ENCODE results near the gene SEC14L3.

Gene SEC14L3

GRCh38 chr22:30423959-30424533 lies 47.8 kb downstream of the SEC14L3 start:
- H3F3A ChIP-seq (ENCODE audit: insufficient read depth, low read length): peaks cover 19% of the 10 kb centered on the region
- no peaks in the 10 kb centered on the region for H3K36me3 ChIP-seq (replicated peaks; ENCODE audit: insufficient read depth, low read length)
- peaks cover 20% of the 10 kb centered on the region for H3K4me1 ChIP-seq (ENCODE audit: low read length)
- H3K9me3 ChIP-seq (replicated peaks; ENCODE audit: insufficient read depth, low read length): no peaks in the 10 kb centered on the region
- H3K9ac ChIP-seq (ENCODE audit: low read length): peak overlapping the region; percentile 89; the same call in 1 of the 2 replicates
- peaks cover 17% of the 10 kb centered on the region for H3K79me2 ChIP-seq (ENCODE audit: low read length)
- TF ChIP-seq EZH2phosphoT487 (IDR thresholded peaks at IDR 0.05; ENCODE audit: low read length) (no peak), EZH2 (optimal IDR thresholded peaks at IDR 0.05; ENCODE audit: low read depth, low read length) (no peak), CTCF (IDR thresholded peaks at IDR 0.05; ENCODE audit: low read length) (no peak)
- H3K9me2 ChIP-seq (replicated peaks; ENCODE audit: insufficient read depth, low read length): no peaks in the 10 kb centered on the region
- peak overlapping the region; percentile 84 for H3K4me3 ChIP-seq (ENCODE audit: low read length)
- peak overlapping the region; percentile 92 for H2AFZ ChIP-seq (ENCODE audit: low read length)
- peak; percentile 100 for DNase-seq
- H3K27ac ChIP-seq (ENCODE audit: low read length): peak overlapping the region; percentile 67; the same call in 1 of the 2 replicates
- no peaks in the 10 kb centered on the region for H3K27me3 ChIP-seq (replicated peaks; ENCODE audit: insufficient read depth, low read length)
- H4K20me1 ChIP-seq (ENCODE audit: insufficient read depth, low read length): no peaks in the 10 kb centered on the region
- peak overlapping the region; percentile 95 for H3K4me2 ChIP-seq (ENCODE audit: low read depth, low read length)

- Histone ChIP-seq H3K4me2 (ENCODE audit: low read depth, low read length) (peak overlapping the region; percentile 95), H3K27me3 (replicated peaks; ENCODE audit: insufficient read depth, low read length) (no peaks in the 10 kb centered on the region), H3K4me3 (ENCODE audit: low read length) (peak overlapping the region; percentile 84), H3K9me2 (replicated peaks; ENCODE audit: insufficient read depth, low read length) (no peaks in the 10 kb centered on the region), H3K4me1 (ENCODE audit: low read length) (peaks cover 20% of the 10 kb centered on the region), H2AFZ (ENCODE audit: low read length) (peak overlapping the region; percentile 80), H3K36me3 (replicated peaks; ENCODE audit: insufficient read depth, low read length) (no peaks in the 10 kb centered on the region), H3K9ac (ENCODE audit: low read length) (peak overlapping the region; percentile 89), H3K79me2 (ENCODE audit: low read length) (peaks cover 17% of the 10 kb centered on the region), H3K27ac (ENCODE audit: low read length) (peak overlapping the region; percentile 67; the same call in 1 of the 2 replicates), H3K9me3 (replicated peaks; ENCODE audit: insufficient read depth, low read length) (no peaks in the 10 kb centered on the region), H4K20me1 (ENCODE audit: insufficient read depth, low read length) (no peaks in the 10 kb centered on the region), H3F3A (ENCODE audit: insufficient read depth, low read length) (peaks cover 19% of the 10 kb centered on the region)
- TF ChIP-seq EZH2phosphoT487 (IDR thresholded peaks at IDR 0.05; ENCODE audit: low read length) (no peak), EZH2 (optimal IDR thresholded peaks at IDR 0.05; ENCODE audit: low read depth, low read length) (no peak), CTCF (IDR thresholded peaks at IDR 0.05; ENCODE audit: low read length) (no peak)
- DNase-seq: peak; percentile 21
Measured at GRCh38 chr22:30423301-30423958, 48.4 kb downstream of the SEC14L3 start.

- peaks cover 17% of the 10 kb centered on the region for H3K79me2 ChIP-seq (ENCODE audit: low read length)
- H3K4me2 ChIP-seq (ENCODE audit: low read depth, low read length): peak overlapping the region; percentile 95
- H4K20me1 ChIP-seq (ENCODE audit: insufficient read depth, low read length): no peaks in the 10 kb centered on the region
- H2AFZ ChIP-seq (ENCODE audit: low read length): peak overlapping the region; percentile 80
- DNase-seq: no peak
- no peaks in the 10 kb centered on the region for H3K27me3 ChIP-seq (replicated peaks; ENCODE audit: insufficient read depth, low read length)
- H3K36me3 ChIP-seq (replicated peaks; ENCODE audit: insufficient read depth, low read length): no peaks in the 10 kb centered on the region
- peaks cover 19% of the 10 kb centered on the region for H3F3A ChIP-seq (ENCODE audit: insufficient read depth, low read length)
- peak overlapping the region; percentile 67; the same call in 1 of the 2 replicates for H3K27ac ChIP-seq (ENCODE audit: low read length)
- peak overlapping the region; percentile 84 for H3K4me3 ChIP-seq (ENCODE audit: low read length)
- peaks cover 20% of the 10 kb centered on the region for H3K4me1 ChIP-seq (ENCODE audit: low read length)
- H3K9me3 ChIP-seq (replicated peaks; ENCODE audit: insufficient read depth, low read length): no peaks in the 10 kb centered on the region
- peak overlapping the region; percentile 89 for H3K9ac ChIP-seq (ENCODE audit: low read length)
- no peak for TF ChIP-seq EZH2 (optimal IDR thresholded peaks at IDR 0.05; ENCODE audit: low read depth, low read length)
- TF ChIP-seq CTCF (IDR thresholded peaks at IDR 0.05; ENCODE audit: low read length): no peak
- no peaks in the 10 kb centered on the region for H3K9me2 ChIP-seq (replicated peaks; ENCODE audit: insufficient read depth, low read length)
Measured at GRCh38 chr22:30422481-30423300, 49.1 kb downstream of the SEC14L3 start.

Data from MM.1S (cell line).